Measurements from ENCODE around the gene PCDH9. TPM values are rescaled to one million over a fixed set of nuclear protein-coding genes. Genes with fewer than 3 reads are reported as not detected.

The PCDH9 gene
- polyA plus RNA-seq, 3 donors, result 0.03 TPM; not detected in 1

- no peak overlapping the region for H3K4me3 Mint-ChIP-seq
- no peaks in the 10 kb centered on the region for H3K79me2 ChIP-seq (ENCODE audit: insufficient read depth, low read length)
- peaks cover 0 to 7% (median 5%) of the 10 kb centered on the region in 7 donors for H3K9me3 Mint-ChIP-seq
- no peak overlapping the region for H3K4me2 ChIP-seq (replicated peaks; ENCODE audit: extremely low read depth, low read length, poor library complexity, severe bottlenecking)
- no peaks in the 10 kb centered on the region for H3K36me3 Mint-ChIP-seq
- TF ChIP-seq CTCF (IDR thresholded peaks at IDR 0.05), result no peak
- no peaks in the 10 kb centered on the region for H3K27me3 Mint-ChIP-seq (ENCODE audit: low read depth in 3 of 3)
- WGBS (ENCODE audit: insufficient coverage), result no CpG with 5 or more reads among the region's 1 CpG
- H2AFZ ChIP-seq (ENCODE audit: insufficient read depth, low read depth, low read length, poor library complexity, severe bottlenecking), result no peak overlapping the region
- H3K27ac ChIP-seq (ENCODE audit: low read depth in 1 of 2, low read length in 2 of 2), result no peak overlapping the region
- peaks cover 0 to 3% of the 10 kb centered on the region in 2 donors for H3K9me3 ChIP-seq (replicated peaks in 1 of 2; ENCODE audit: control insufficient read depth in 1 of 2, insufficient read depth in 1 of 2, low read length in 2 of 2)
- no peaks in the 10 kb centered on the region for H3K36me3 ChIP-seq (replicated peaks in 1 of 2; ENCODE audit: control insufficient read depth in 1 of 2, insufficient read depth in 2 of 2, low read length in 2 of 2)
- no peak for DNase-seq
- H3K4me3 ChIP-seq (replicated peaks in 1 of 3; ENCODE audit: low read depth in 2 of 3, low read length in 3 of 3), result no peak overlapping the region
- H3K27ac Mint-ChIP-seq, result no peak overlapping the region
- no peaks in the 10 kb centered on the region for H3K27me3 ChIP-seq (ENCODE audit: control insufficient read depth in 2 of 2, insufficient read depth in 2 of 2, low read length in 2 of 2)
- no peaks in the 10 kb centered on the region for H3K4me1 Mint-ChIP-seq
- no peaks in the 10 kb centered on the region for H4K20me1 ChIP-seq (ENCODE audit: insufficient read depth, low read length)
- H3K4me1 ChIP-seq (ENCODE audit: control insufficient read depth in 1 of 2, insufficient read depth in 2 of 2, low read length in 2 of 2), result no peaks in the 10 kb centered on the region
- H3K9ac ChIP-seq (ENCODE audit: insufficient read depth, low read length, poor library complexity, severe bottlenecking), result no peak overlapping the region
- intact Hi-C loops (cut with micrococcal nuclease), result no loop called here
Measured at GRCh38 chr13:66301006-66301405, 929.1 kb downstream of the PCDH9 start.

- peaks cover 0 to 10% (median 5%) of the 10 kb centered on the region in 7 donors for H3K9me3 Mint-ChIP-seq
- no peaks in the 10 kb centered on the region for H3K36me3 Mint-ChIP-seq
- intact Hi-C loops (cut with micrococcal nuclease), result no loop called here
- Histone ChIP-seq H3K27me3 (ENCODE audit: control insufficient read depth in 2 of 2, insufficient read depth in 2 of 2, low read length in 2 of 2) (no peaks in the 10 kb centered on the region), H3K4me1 (ENCODE audit: control insufficient read depth in 1 of 2, insufficient read depth in 2 of 2, low read length in 2 of 2) (no peaks in the 10 kb centered on the region), H4K20me1 (ENCODE audit: insufficient read depth, low read length) (no peaks in the 10 kb centered on the region), H3K4me3 (replicated peaks in 1 of 3; ENCODE audit: low read depth in 2 of 3, low read length in 3 of 3) (no peak overlapping the region), H3K36me3 (replicated peaks in 1 of 2; ENCODE audit: control insufficient read depth in 1 of 2, insufficient read depth in 2 of 2, low read length in 2 of 2) (no peaks in the 10 kb centered on the region), H3K9ac (ENCODE audit: insufficient read depth, low read length, poor library complexity, severe bottlenecking) (no peak overlapping the region), H3K27ac (ENCODE audit: low read depth in 1 of 2, low read length in 2 of 2) (no peak overlapping the region), H2AFZ (ENCODE audit: insufficient read depth, low read depth, low read length, poor library complexity, severe bottlenecking) (no peak overlapping the region), H3K9me3 (replicated peaks in 1 of 2; ENCODE audit: control insufficient read depth in 1 of 2, insufficient read depth in 1 of 2, low read length in 2 of 2) (peaks cover 5 to 13% of the 10 kb centered on the region in 2 donors), H3K4me2 (replicated peaks; ENCODE audit: extremely low read depth, low read length, poor library complexity, severe bottlenecking) (no peak overlapping the region), H3K79me2 (ENCODE audit: insufficient read depth, low read length) (no peaks in the 10 kb centered on the region)
- TF ChIP-seq CTCF (IDR thresholded peaks at IDR 0.05), result no peak
- no peaks in the 10 kb centered on the region for H3K4me1 Mint-ChIP-seq
- H3K4me3 Mint-ChIP-seq, result no peak overlapping the region
- WGBS (ENCODE audit: insufficient coverage), result no CpG with 5 or more reads among the region's 1 CpG
- H3K27me3 Mint-ChIP-seq (ENCODE audit: low read depth in 3 of 3), result no peaks in the 10 kb centered on the region
- H3K27ac Mint-ChIP-seq, result no peak overlapping the region
- DNase-seq, result no peak
Measured at GRCh38 chr13:66296875-66297274, 933.3 kb downstream of the PCDH9 start.
